HepG2 (cell line): ENCODE measurements around the gene SPON1. TPM values are rescaled to one million over a fixed set of nuclear protein-coding genes. Genes with fewer than 3 reads are reported as not detected.

ENCODE experiments used
- FOXO4 ChIP-seq: sonication (generic); formaldehyde crosslinking; conservative IDR thresholded peaks from 2 replicates; pipeline ENCODE4 v1.8.1; 2023; ENCODE audit warnings: missing genetic modification reagents
- PITX1 ChIP-seq: sonication (generic); formaldehyde crosslinking; IDR thresholded peaks from 2 replicates; pipeline ENCODE4 v1.5.1; 2020; ENCODE audit warnings: mild to moderate bottlenecking, missing genetic modification reagents
- THYN1 ChIP-seq: sonication (generic); formaldehyde crosslinking; IDR thresholded peaks from 2 replicates; pipeline ENCODE4 v1.8.1; 2023; ENCODE audit warnings: low read depth, mild to moderate bottlenecking, moderate library complexity, missing genetic modification reagents, borderline replicate concordance
- ZNF331 ChIP-seq: sonication (generic); formaldehyde crosslinking; IDR thresholded peaks from 2 replicates; pipeline ENCODE4 v1.4.0; 2020; ENCODE audit warnings: missing genetic modification reagents
- ZNF781 ChIP-seq: sonication (generic); formaldehyde crosslinking; IDR thresholded peaks from 2 replicates; pipeline ENCODE4 v1.5.1; 2020; ENCODE audit warnings: borderline replicate concordance, mild to moderate bottlenecking, missing genetic modification reagents; ENCODE audit errors: not compliant biosample characterization
- ZNF891 ChIP-seq: sonication (generic); formaldehyde crosslinking; IDR thresholded peaks from 2 replicates; pipeline ENCODE4 v1.5.0; 2020; ENCODE audit warnings: mild to moderate bottlenecking, missing genetic modification reagents
- polyA plus RNA-seq, 8 experiments: library from polyadenylated mRNA; depleted of rRNA in 3 of 8; stranded (reverse) in 7 of 8; unstranded in 1 of 8; fragments of >200 nt; fragmentation: Illumina TruSeq in 4 of 8; extraction: Trizol in 4 of 8; gene quantifications; 2 replicates each; pipeline versions ENCODE4 v1.2.1 to v1.2.3, GENCODE V29; 2011 to 2016; ENCODE audit warnings: low read depth in 4 of 8, missing spikeins in 1 of 8, mixed read lengths in 1 of 8; ENCODE audit not compliant: insufficient read depth in 1 of 8
- total RNA-seq, 5 experiments: library from RNA; depleted of rRNA; stranded (reverse); fragments of >200 nt; fragmentation: Illumina TruSeq; extraction: Trizol; gene quantifications; 2 replicates each; pipeline ENCODE4 v1.2.3, GENCODE V29; 2016; ENCODE audit warnings: low read depth in 1 of 5
- TF ChIP-seq, protein P1 (sequence below): sonication (generic); formaldehyde crosslinking; IDR thresholded peaks from 2 replicates; pipeline ENCODE4 v1.4.0; 2020; ENCODE audit warnings: missing genetic modification reagents, borderline replicate concordance
- TF ChIP-seq, protein P2 (sequence below): sonication (generic); formaldehyde crosslinking; IDR thresholded peaks from 2 replicates; pipeline ENCODE4 v1.4.0; 2020; ENCODE audit warnings: missing genetic modification reagents

Gene SPON1
- total and polyA plus RNA-seq, 2 of the 13 experiments (the other 11 are each of a cell fraction or from before 2014, with no cell fraction given): not detected

GRCh38 chr11:14264966-14265365 is 302.4 kb downstream of the SPON1 start (continued):
- no peak for TF ChIP-seq FOXO4
- TF ChIP-seq ZNF781 (CRISPR knock-in tag): no peak
- no peak for TF ChIP-seq ZNF331 (CRISPR knock-in tag)
- TF ChIP-seq, protein P1, sequence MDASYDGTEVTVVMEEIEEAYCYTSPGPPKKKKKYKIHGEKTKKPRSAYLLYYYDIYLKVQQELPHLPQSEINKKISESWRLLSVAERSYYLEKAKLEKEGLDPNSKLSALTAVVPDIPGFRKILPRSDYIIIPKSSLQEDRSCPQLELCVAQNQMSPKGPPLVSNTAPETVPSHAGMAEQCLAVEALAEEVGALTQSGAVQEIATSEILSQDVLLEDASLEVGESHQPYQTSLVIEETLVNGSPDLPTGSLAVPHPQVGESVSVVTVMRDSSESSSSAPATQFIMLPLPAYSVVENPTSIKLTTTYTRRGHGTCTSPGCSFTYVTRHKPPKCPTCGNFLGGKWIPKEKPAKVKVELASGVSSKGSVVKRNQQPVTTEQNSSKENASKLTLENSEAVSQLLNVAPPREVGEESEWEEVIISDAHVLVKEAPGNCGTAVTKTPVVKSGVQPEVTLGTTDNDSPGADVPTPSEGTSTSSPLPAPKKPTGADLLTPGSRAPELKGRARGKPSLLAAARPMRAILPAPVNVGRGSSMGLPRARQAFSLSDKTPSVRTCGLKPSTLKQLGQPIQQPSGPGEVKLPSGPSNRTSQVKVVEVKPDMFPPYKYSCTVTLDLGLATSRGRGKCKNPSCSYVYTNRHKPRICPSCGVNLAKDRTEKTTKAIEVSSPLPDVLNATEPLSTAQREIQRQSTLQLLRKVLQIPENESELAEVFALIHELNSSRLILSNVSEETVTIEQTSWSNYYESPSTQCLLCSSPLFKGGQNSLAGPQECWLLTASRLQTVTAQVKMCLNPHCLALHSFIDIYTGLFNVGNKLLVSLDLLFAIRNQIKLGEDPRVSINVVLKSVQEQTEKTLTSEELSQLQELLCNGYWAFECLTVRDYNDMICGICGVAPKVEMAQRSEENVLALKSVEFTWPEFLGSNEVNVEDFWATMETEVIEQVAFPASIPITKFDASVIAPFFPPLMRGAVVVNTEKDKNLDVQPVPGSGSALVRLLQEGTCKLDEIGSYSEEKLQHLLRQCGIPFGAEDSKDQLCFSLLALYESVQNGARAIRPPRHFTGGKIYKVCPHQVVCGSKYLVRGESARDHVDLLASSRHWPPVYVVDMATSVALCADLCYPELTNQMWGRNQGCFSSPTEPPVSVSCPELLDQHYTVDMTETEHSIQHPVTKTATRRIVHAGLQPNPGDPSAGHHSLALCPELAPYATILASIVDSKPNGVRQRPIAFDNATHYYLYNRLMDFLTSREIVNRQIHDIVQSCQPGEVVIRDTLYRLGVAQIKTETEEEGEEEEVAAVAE (CRISPR knock-in tag): no peak
- TF ChIP-seq PITX1 (CRISPR knock-in tag): no peak
- TF ChIP-seq ZNF891 (CRISPR knock-in tag): no peak
- TF ChIP-seq, protein P2, sequence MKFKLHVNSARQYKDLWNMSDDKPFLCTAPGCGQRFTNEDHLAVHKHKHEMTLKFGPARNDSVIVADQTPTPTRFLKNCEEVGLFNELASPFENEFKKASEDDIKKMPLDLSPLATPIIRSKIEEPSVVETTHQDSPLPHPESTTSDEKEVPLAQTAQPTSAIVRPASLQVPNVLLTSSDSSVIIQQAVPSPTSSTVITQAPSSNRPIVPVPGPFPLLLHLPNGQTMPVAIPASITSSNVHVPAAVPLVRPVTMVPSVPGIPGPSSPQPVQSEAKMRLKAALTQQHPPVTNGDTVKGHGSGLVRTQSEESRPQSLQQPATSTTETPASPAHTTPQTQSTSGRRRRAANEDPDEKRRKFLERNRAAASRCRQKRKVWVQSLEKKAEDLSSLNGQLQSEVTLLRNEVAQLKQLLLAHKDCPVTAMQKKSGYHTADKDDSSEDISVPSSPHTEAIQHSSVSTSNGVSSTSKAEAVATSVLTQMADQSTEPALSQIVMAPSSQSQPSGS (CRISPR knock-in tag): no peak
- no peak for TF ChIP-seq THYN1 (CRISPR knock-in tag)
